Measurements from ENCODE around the gene WDR83.

DNA sequence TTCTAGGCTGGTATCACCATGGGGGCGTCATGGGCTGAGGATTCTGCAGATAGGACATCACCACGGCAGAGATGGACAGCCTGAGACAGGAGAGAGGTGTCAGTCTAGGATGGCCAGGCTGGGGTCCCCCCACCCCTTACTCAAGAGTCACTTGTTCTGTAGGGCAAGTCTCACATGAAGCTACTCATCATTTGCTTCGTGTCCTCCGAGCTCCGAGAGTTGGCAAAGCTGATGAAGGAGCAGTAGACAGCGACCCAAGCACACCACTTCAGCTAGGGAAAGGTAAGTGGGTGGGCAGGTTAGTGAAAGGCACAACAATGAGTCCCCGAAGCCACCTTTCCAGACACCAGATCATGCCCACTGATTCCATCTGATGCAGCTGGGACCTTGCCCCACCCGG, 1.7 kb downstream of the WDR83 start:
- TF ChIP-seq POLR2AphosphoS5 (IDR thresholded peaks at IDR 0.05; ENCODE audit: low read depth, low read length) (no peak), EGR1 (IDR thresholded peaks at IDR 0.05; ENCODE audit: borderline replicate concordance, low read depth, low read length) (no peak), USF2 (IDR thresholded peaks at IDR 0.05; ENCODE audit: low read length) (no peak), ZNF274 (IDR thresholded peaks at IDR 0.05; ENCODE audit: borderline replicate concordance, extremely low read depth, low read length) (no peak), YY1 (IDR thresholded peaks at IDR 0.05; ENCODE audit: low read depth, low read length) (no peak), EP300 (IDR thresholded peaks at IDR 0.05; ENCODE audit: borderline replicate concordance in 1 of 2, low read depth in 2 of 2, low read length in 2 of 2) (no peak), EZH2 (IDR thresholded peaks at IDR 0.05; ENCODE audit: low read depth, low read length, severe bottlenecking) (no peak)
- TF ChIP-seq, protein P1, sequence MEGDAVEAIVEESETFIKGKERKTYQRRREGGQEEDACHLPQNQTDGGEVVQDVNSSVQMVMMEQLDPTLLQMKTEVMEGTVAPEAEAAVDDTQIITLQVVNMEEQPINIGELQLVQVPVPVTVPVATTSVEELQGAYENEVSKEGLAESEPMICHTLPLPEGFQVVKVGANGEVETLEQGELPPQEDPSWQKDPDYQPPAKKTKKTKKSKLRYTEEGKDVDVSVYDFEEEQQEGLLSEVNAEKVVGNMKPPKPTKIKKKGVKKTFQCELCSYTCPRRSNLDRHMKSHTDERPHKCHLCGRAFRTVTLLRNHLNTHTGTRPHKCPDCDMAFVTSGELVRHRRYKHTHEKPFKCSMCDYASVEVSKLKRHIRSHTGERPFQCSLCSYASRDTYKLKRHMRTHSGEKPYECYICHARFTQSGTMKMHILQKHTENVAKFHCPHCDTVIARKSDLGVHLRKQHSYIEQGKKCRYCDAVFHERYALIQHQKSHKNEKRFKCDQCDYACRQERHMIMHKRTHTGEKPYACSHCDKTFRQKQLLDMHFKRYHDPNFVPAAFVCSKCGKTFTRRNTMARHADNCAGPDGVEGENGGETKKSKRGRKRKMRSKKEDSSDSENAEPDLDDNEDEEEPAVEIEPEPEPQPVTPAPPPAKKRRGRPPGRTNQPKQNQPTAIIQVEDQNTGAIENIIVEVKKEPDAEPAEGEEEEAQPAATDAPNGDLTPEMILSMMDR (IDR thresholded peaks at IDR 0.05; ENCODE audit: control extremely low read depth in 1 of 3, insufficient read depth in 1 of 3, low read depth in 1 of 3, low read length in 3 of 3): no peak

Data from H1 (cell line).